ENCODE measurements around the gene SAMD11.

SAMD11 gene

GRCh38 chr1:905071-905749 is 18.5 kb upstream of the SAMD11 start:
- DNase-seq, result no peak

- no peak for DNase-seq
Observed at GRCh38 chr1:905811-906599, 17.7 kb upstream of the SAMD11 start.

- no peak for DNase-seq
Observed at GRCh38 chr1:906600-907420, 16.9 kb upstream of the SAMD11 start.

GRCh38 chr1:907611-908451 is 15.9 kb upstream of the SAMD11 start:
- no peak for DNase-seq

GRCh38 chr1:908661-909060 is 15.1 kb upstream of the SAMD11 start:
- DNase-seq, result no peak

- no peak for DNase-seq
Observed at GRCh38 chr1:909861-910310, 13.8 kb upstream of the SAMD11 start.

- no peak for DNase-seq
Observed at GRCh38 chr1:910311-910880, 13.3 kb upstream of the SAMD11 start.

GRCh38 chr1:910881-911721 is 12.6 kb upstream of the SAMD11 start:
- DNase-seq, result no peak

- DNase-seq, result no peak
Observed at GRCh38 chr1:911875-912739, 11.6 kb upstream of the SAMD11 start.

- no peak for DNase-seq
Observed at GRCh38 chr1:912740-913301, 10.9 kb upstream of the SAMD11 start.

- no peak for DNase-seq
Observed at GRCh38 chr1:913491-914130, 10.1 kb upstream of the SAMD11 start.

- DNase-seq, result no peak
Observed at GRCh38 chr1:914131-914890, 9.4 kb upstream of the SAMD11 start.

- DNase-seq, result no peak
Observed at GRCh38 chr1:914891-915280, 8.8 kb upstream of the SAMD11 start.

- DNase-seq, result no peak
Observed at GRCh38 chr1:915295-916172, 8.2 kb upstream of the SAMD11 start.

- DNase-seq, result no peak
Observed at GRCh38 chr1:916173-917075, 7.3 kb upstream of the SAMD11 start.

- DNase-seq, result no peak
Observed at GRCh38 chr1:917076-917459, 6.7 kb upstream of the SAMD11 start.

Measured in NK-92 treated with Interleukin-12 subunit alpha and Interleukin-12 subunit beta, amount 100 ng/mL, for 24 hours (cell line).